H1 (cell line): ENCODE measurements around the gene SMTN. TPM values are rescaled to one million over a fixed set of nuclear protein-coding genes. Genes with fewer than 3 reads are reported as not detected.

Experiments used
- CTCF ChIA-PET: fragments of 300-600 bp; sonication (Branson Sonifier 250); formaldehyde crosslinking; loops from one replicate; lab custom pipeline; 2021; ENCODE audit not compliant: partially characterized antibody; lab: Charles Lee
- POLR2A ChIA-PET: fragments of 300-600 bp; sonication (Branson Sonifier 250); formaldehyde crosslinking; loops from one replicate; lab custom pipeline; 2021; ENCODE audit warnings: inconsistent platforms; ENCODE audit not compliant: partially characterized antibody; lab: Charles Lee
- DNase-seq, 2 experiments: peaks; one replicate each; pipeline versions ENCODE4 v3.0.0 to v3.0.0-alpha.2; 2010 to 2022; ENCODE audit warnings: low spot score in 2 of 2, low read depth in 1 of 2, mixed read lengths in 1 of 2
- FAIRE-seq: peaks from 2 replicates; lab custom pipeline; 2011; peaks lifted over from hg19 to GRCh38; lab: Jason Lieb, UNC
- H2AFZ ChIP-seq: 2 replicates; pipeline ENCODE4 v1.8.1; 2012; ENCODE audit warnings: low read length, inconsistent platforms
- H2AK5ac ChIP-seq: 2 replicates; pipeline ENCODE4 v1.6.1; 2013; ENCODE audit warnings: low read depth, low read length
- H2BK120ac ChIP-seq: replicated peaks from 2 replicates; pipeline ENCODE3; 2013; ENCODE audit warnings: low read depth, low read length, inconsistent platforms
- H2BK12ac ChIP-seq: 2 replicates; pipeline ENCODE4 v1.6.1; 2013; ENCODE audit warnings: low read depth, low read length
- H2BK15ac ChIP-seq: 2 replicates; pipeline ENCODE4 v1.6.1; 2013; ENCODE audit warnings: low read length
- H2BK20ac ChIP-seq: 2 replicates; pipeline ENCODE4 v1.6.1; 2013; ENCODE audit warnings: low read length
- H2BK5ac ChIP-seq: 2 replicates; pipeline ENCODE4 v1.6.1; 2013; ENCODE audit warnings: low read depth, low read length
- H3K14ac ChIP-seq: 2 replicates; pipeline ENCODE4 v1.6.1; 2013; ENCODE audit warnings: inconsistent platforms; ENCODE audit not compliant: insufficient read length
- H3K18ac ChIP-seq: 2 replicates; pipeline ENCODE4 v1.6.1; 2013; ENCODE audit warnings: low read length; ENCODE audit errors: extremely low read depth
- H3K23ac ChIP-seq: 2 replicates; pipeline ENCODE4 v1.6.1; 2013; ENCODE audit warnings: inconsistent platforms; ENCODE audit not compliant: insufficient read length
- H3K23me2 ChIP-seq: 2 replicates; pipeline ENCODE4 v1.6.1; 2013; ENCODE audit warnings: low read depth, low read length
- H3K27ac ChIP-seq: 2 replicates; pipeline ENCODE4 v1.6.1; 2011; ENCODE audit warnings: low read depth, low read length, inconsistent platforms
- H3K27me3 ChIP-seq, 4 experiments: replicated peaks in 1 of 4; 1 replicate in 1 of 4; 2 replicates in 3 of 4; pipeline versions ENCODE4 v1.6.1 to v1.8.1; 2011 to 2013; ENCODE audit warnings: low read length in 3 of 4, mild to moderate bottlenecking in 3 of 4, inconsistent platforms in 2 of 4, mixed read lengths in 2 of 4, moderate library complexity in 1 of 4; ENCODE audit not compliant: control insufficient read depth in 3 of 4, insufficient read depth in 3 of 4; ENCODE audit errors: extremely low read depth in 1 of 4
- H3K36me3 ChIP-seq, 4 experiments: 2 replicates each; pipeline versions ENCODE4 v1.6.1 to v1.8.1; 2011 to 2013; ENCODE audit warnings: mild to moderate bottlenecking in 4 of 4, low read length in 3 of 4, moderate library complexity in 2 of 4, control low read depth in 1 of 4, inconsistent platforms in 1 of 4; ENCODE audit not compliant: insufficient read depth in 4 of 4, control insufficient read depth in 2 of 4
- H3K4ac ChIP-seq: replicated peaks from 2 replicates; pipeline ENCODE3; 2013; ENCODE audit warnings: low read length, low read depth, mixed read lengths, inconsistent platforms; ENCODE audit not compliant: insufficient read length
- H3K4me1 ChIP-seq, 4 experiments: replicated peaks in 1 of 4; 1 replicate in 1 of 4; 2 replicates in 3 of 4; pipeline versions ENCODE4 v1.6.1 to v1.8.1; 2011 to 2013; ENCODE audit warnings: low read length in 3 of 4, inconsistent platforms in 2 of 4, mixed read lengths in 1 of 4; ENCODE audit not compliant: insufficient read depth in 4 of 4, control insufficient read depth in 3 of 4
- H3K4me2 ChIP-seq, 2 experiments: 2 replicates each; pipeline versions ENCODE4 v1.6.1 to v1.8.1; 2011 to 2013; ENCODE audit warnings: low read depth in 2 of 2, low read length in 2 of 2, control low read depth in 1 of 2, inconsistent platforms in 1 of 2, mild to moderate bottlenecking in 1 of 2; ENCODE audit not compliant: insufficient read depth in 1 of 2
- H3K4me3 ChIP-seq, 4 experiments: fragments of 200-600, 300-600 bp in 1 of 4; sonication (generic), shearing (Covaris generic), sonication (Bioruptor Twin) in 1 of 4; 2 replicates each; pipeline versions ENCODE4 v1.5.1 to v1.8.1; 2011 to 2016; ENCODE audit warnings: low read length in 4 of 4, low read depth in 3 of 4, control low read depth in 2 of 4, inconsistent platforms in 2 of 4, mild to moderate bottlenecking in 2 of 4, mixed read lengths in 1 of 4, moderate library complexity in 1 of 4; ENCODE audit not compliant: insufficient read depth in 2 of 4; ENCODE audit errors: extremely low read depth in 1 of 4
- H3K56ac ChIP-seq: replicated peaks from 2 replicates; pipeline ENCODE3; 2013; ENCODE audit warnings: low read depth, mild to moderate bottlenecking, mixed read lengths, low read length, inconsistent platforms; ENCODE audit not compliant: insufficient read length
- H3K79me1 ChIP-seq: 2 replicates; pipeline ENCODE4 v1.6.1; 2013; ENCODE audit warnings: low read depth, low read length, control low read depth
- H3K79me2 ChIP-seq, 2 experiments: 2 replicates each; pipeline versions ENCODE4 v1.6.1 to v1.8.1; 2012 to 2013; ENCODE audit warnings: low read length in 2 of 2, mild to moderate bottlenecking in 2 of 2, inconsistent platforms in 1 of 2; ENCODE audit not compliant: insufficient read depth in 2 of 2, control insufficient read depth in 1 of 2
- H3K9ac ChIP-seq, 4 experiments: replicated peaks in 1 of 4; 1 replicate in 1 of 4; 2 replicates in 3 of 4; pipeline versions ENCODE4 v1.6.1 to v1.8.1; 2011 to 2013; ENCODE audit warnings: low read depth in 3 of 4, low read length in 3 of 4, control low read depth in 2 of 4, mild to moderate bottlenecking in 2 of 4, moderate library complexity in 2 of 4, inconsistent platforms in 1 of 4; ENCODE audit errors: extremely low read depth in 1 of 4
- H3K9me3 ChIP-seq, 2 experiments: 2 replicates each; pipeline versions ENCODE4 v1.6.1 to v1.8.1; 2012 to 2013; ENCODE audit warnings: mild to moderate bottlenecking in 2 of 2, moderate library complexity in 2 of 2, control low read depth in 1 of 2, inconsistent platforms in 1 of 2, low read depth in 1 of 2, low read length in 1 of 2, mixed read lengths in 1 of 2; ENCODE audit not compliant: insufficient read depth in 2 of 2
- H4K20me1 ChIP-seq, 2 experiments: replicated peaks in 1 of 2; 2 replicates each; pipeline versions ENCODE3 to v1.8.1; 2011 to 2013; ENCODE audit warnings: inconsistent platforms in 2 of 2, low read length in 2 of 2, mild to moderate bottlenecking in 1 of 2; ENCODE audit not compliant: insufficient read depth in 2 of 2, control insufficient read depth in 1 of 2
- H4K5ac ChIP-seq: 2 replicates; pipeline ENCODE4 v1.6.1; 2013; ENCODE audit warnings: low read length, low read depth, mixed read lengths, inconsistent platforms; ENCODE audit not compliant: insufficient read length
- H4K8ac ChIP-seq: 2 replicates; pipeline ENCODE4 v1.8.0; 2013; ENCODE audit warnings: mild to moderate bottlenecking, moderate library complexity, low read length, inconsistent platforms; ENCODE audit not compliant: insufficient read depth; ENCODE audit errors: extremely low read depth
- H4K91ac ChIP-seq: replicated peaks from 2 replicates; pipeline ENCODE3; 2013; ENCODE audit warnings: low read length, mixed read lengths, inconsistent platforms; ENCODE audit not compliant: insufficient read length
- CEBPB ChIP-seq: IDR thresholded peaks from 2 replicates; pipeline ENCODE4 v1.6.1; 2012; ENCODE audit warnings: low read depth, low read length
- EGR1 ChIP-seq: IDR thresholded peaks from 2 replicates; pipeline ENCODE4 v1.6.1; 2011; ENCODE audit warnings: low read depth, low read length, borderline replicate concordance
- KDM1A ChIP-seq: fragments of 200-600, 300-600 bp; sonication (generic); IDR thresholded peaks from 2 replicates; pipeline ENCODE4 v1.7.1; 2016; ENCODE audit warnings: mild to moderate bottlenecking, low read length, borderline replicate concordance
- MAFK ChIP-seq: IDR thresholded peaks from 2 replicates; pipeline ENCODE4 v1.6.1; 2012; ENCODE audit warnings: low read depth, mild to moderate bottlenecking, improper control_type of control experiment, low read length
- POLR2A ChIP-seq, 2 experiments: IDR thresholded peaks; 1 replicate in 1 of 2; 2 replicates in 1 of 2; pipeline ENCODE4 v1.6.1; 2011; ENCODE audit warnings: low read depth in 2 of 2, low read length in 2 of 2, mild to moderate bottlenecking in 2 of 2; ENCODE audit errors: control extremely low read depth in 1 of 2
- TCF12 ChIP-seq: IDR thresholded peaks from 2 replicates; pipeline ENCODE4 v1.6.1; 2011; ENCODE audit warnings: low read depth, mild to moderate bottlenecking, low read length
- WGBS, 2 experiments: shearing (Covaris generic) in 1 of 2; methylation state at CpG; one replicate each; pipeline versions ENCODE4 v1.1.6 to v1.1.7; 2013 to 2015; ENCODE audit warnings: low lambda C conversion rate in 2 of 2, mixed read lengths in 2 of 2, inconsistent platforms in 1 of 2, low coverage in 1 of 2, missing lambda C conversion rate in 1 of 2; ENCODE audit not compliant: insufficient replicate concordance in 2 of 2, insufficient coverage in 1 of 2, insufficient read length in 1 of 2; ENCODE audit errors: extremely low coverage in 1 of 2, missing lambda C conversion rate in 1 of 2; 5-methylcytosine and 5-hydroxymethylcytosine counted together
- polyA plus RNA-seq, 7 experiments: library from polyadenylated mRNA; depleted of rRNA in 3 of 7; stranded (reverse) in 5 of 7; unstranded in 2 of 7; fragments of >200 nt in 5 of 7; fragments of 200-250 nt in 2 of 7; gene quantifications; 1 replicate in 5 of 7; 2 replicates in 1 of 7; 4 replicates in 1 of 7; pipeline versions ENCODE4 v1.2.1 to v1.2.3, GENCODE V29; 2011 to 2013; ENCODE audit warnings: missing spikeins in 2 of 7, mixed read lengths in 2 of 7
- total RNA-seq: library from RNA; stranded (reverse); fragmentation: NEBNext Ultra II Directional; extraction: Animal tissue kit (Norgen Biotek cat#: 25700); gene quantifications from 2 replicates; pipeline ENCODE4 v1.2.1, GENCODE V29; 2021

The SMTN gene
- total and polyA plus RNA-seq, 2 of the 8 experiments (the other 6 are each of a cell fraction or from before 2014, with no cell fraction given) = 12.3 to 20.8 TPM

- no peaks in the 10 kb centered on the region for H3K27me3 ChIP-seq
- no peak overlapping the region for H3K23ac ChIP-seq
- H2BK20ac ChIP-seq = no peak overlapping the region
- H3K56ac ChIP-seq = no peak overlapping the region
- no peak overlapping the region for H2AFZ ChIP-seq
- H3K4ac ChIP-seq = no peak overlapping the region
- H3K4me3 ChIP-seq = no peak overlapping the region; a peak in 1 of 8 replicates
- H3K9me3 ChIP-seq = no peaks in the 10 kb centered on the region
- no peak overlapping the region for H2AK5ac ChIP-seq
- H2BK120ac ChIP-seq = no peak overlapping the region
- H3K4me2 ChIP-seq = no peak overlapping the region
- 85% methylated on average over 9 of the region's 15 CpGs; no CpG with 5 or more reads in 1 of the 2 experiments for WGBS, 2 experiments
- no peak overlapping the region for H3K14ac ChIP-seq
- H2BK12ac ChIP-seq = no peak overlapping the region
- no peaks in the 10 kb centered on the region for H3K79me2 ChIP-seq
- POLR2A ChIA-PET = interaction anchor here (1.1 to 1.6 kb wide), 2 partner anchors 9 to 17 kb away, joined by 3 to 8 read pairs; partner anchors contain the start of genes SELENOM and SMTN
- no peak overlapping the region for H4K5ac ChIP-seq
- H3K4me1 ChIP-seq = peaks cover 0 to 12% (median 4%) of the 10 kb centered on the region in 4 experiments; a peak in 5 of 7 replicates
- H3K27ac ChIP-seq = no peak overlapping the region; the same call in 1 of the 2 replicates
- H4K20me1 ChIP-seq = no peaks in the 10 kb centered on the region
- H4K8ac ChIP-seq = no peak overlapping the region
- no peak overlapping the region for H2BK15ac ChIP-seq
- DNase-seq (no peak), FAIRE-seq (no peak)
- no peak overlapping the region for H3K18ac ChIP-seq
- no peaks in the 10 kb centered on the region for H3K36me3 ChIP-seq
- H2BK5ac ChIP-seq = no peak overlapping the region
- 0 out of 7 replicates have a peak overlapping the region, but pooled peaks of 1 of the 4 experiments have one; percentile 24 for H3K9ac ChIP-seq
- no peaks in the 10 kb centered on the region; the same call in 1 of the 2 replicates for H3K79me1 ChIP-seq
- no peaks in the 10 kb centered on the region for H3K23me2 ChIP-seq
- CTCF ChIA-PET = interaction anchor here (1.2 to 16.8 kb wide), 7 partner anchors 6 to 182 kb away, joined by 3 to 207 read pairs (median 5); partner anchors contain the start of genes PLA2G3, SELENOM and SMTN
- H4K91ac ChIP-seq = no peak overlapping the region
- TF ChIP-seq EGR1 (no peak), KDM1A (no peak), POLR2A (IDR thresholded peaks at IDR 0.05; ENCODE audit: control extremely low read depth in 1 of 2, low read depth in 2 of 2, low read length in 2 of 2) (no peak), TCF12 (no peak), MAFK (no peak), CEBPB (no peak)
These were observed 9.3 kb downstream of the SMTN start for GRCh38 chr22:31090217-31091085.
